T-helper 2 cell (primary cell): ENCODE data around the gene TTC16.
"Not testable (repeated sequence)": the region's sequence is repeated elsewhere in the genome, so short reads cannot be mapped to it uniquely, and the experiment has no call there.

Source experiments
- DNase-seq, 5 experiments: peaks; one replicate each; pipeline versions ENCODE4 v3.0.0 to v3.0.0-alpha.2; 2012 to 2022

TTC16 gene

DNA sequence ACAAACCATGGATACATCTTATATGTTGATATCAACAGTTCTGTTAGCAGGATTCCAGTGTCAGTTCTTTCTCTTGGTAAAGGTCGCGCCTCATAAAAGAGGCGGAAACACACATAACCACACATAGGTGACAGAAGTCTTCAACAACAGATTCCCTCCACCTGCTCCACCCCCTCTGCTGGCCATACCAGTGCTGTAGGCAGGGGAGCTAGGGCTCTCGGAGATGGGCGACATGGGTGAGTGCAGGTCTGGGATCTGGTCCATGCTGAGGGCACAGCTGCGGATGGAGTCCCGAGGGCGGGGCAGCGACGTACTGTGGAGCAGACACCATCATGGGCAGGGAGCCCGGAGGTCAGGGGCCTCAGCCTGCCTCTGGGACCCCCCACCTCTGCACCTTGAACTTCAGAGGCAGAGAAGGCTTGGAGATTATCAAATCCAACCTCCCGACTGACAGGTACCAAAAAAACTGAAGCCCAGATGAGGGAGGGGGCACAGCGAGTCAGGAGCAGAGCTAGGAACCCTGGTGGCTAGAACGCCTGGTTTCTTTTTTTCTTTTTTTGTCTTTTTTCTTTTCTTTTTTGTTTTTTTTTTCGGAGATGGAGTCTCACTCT, 31.2 kb downstream of the TTC16 start:
- peak in 1 of 5 experiments; percentile 52 for DNase-seq

DNA sequence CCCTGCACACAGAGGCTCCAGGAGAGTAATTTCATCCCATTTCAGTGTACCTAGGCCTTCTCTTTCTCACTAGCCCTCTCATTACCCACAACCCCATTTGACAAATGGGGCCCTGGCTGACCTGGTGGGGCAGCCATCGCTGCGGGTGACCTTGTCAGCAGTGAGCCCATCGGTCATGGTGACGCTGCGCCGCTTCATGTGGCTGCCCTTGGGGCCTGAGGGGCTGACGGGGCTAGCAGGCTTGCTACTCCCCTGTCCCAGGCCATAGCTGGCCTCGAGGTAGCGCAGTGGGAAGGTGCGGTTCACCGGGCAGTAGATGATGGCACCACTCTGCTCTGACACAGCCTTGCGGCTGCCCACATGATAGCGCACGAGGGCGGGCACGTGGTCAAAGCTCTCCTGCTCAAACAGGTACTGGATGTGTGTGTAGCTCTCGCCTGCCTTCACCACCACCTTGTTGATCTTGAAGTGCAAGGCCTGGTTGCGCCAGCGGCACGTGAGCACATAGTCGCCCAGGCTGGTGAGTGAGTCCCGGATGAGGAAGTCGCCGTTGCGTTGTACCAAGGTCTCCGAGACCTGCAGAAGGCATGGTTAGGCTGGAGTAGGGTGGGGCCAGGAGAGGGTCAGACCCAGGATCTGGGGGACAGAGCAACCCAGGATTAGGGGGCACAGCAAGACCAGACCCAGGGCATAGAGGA, 33.4 kb downstream of the TTC16 start:
- no peak for DNase-seq

GRCh38 chr9:127751269-127752054, 35.6 kb downstream of the TTC16 start:
- no peak for DNase-seq

- DNase-seq = no peak
Measured at GRCh38 chr9:127753148-127753547, 37.3 kb downstream of the TTC16 start.

GRCh38 chr9:127753622-127754021, 37.7 kb downstream of the TTC16 start:
- DNase-seq = no peak

DNA sequence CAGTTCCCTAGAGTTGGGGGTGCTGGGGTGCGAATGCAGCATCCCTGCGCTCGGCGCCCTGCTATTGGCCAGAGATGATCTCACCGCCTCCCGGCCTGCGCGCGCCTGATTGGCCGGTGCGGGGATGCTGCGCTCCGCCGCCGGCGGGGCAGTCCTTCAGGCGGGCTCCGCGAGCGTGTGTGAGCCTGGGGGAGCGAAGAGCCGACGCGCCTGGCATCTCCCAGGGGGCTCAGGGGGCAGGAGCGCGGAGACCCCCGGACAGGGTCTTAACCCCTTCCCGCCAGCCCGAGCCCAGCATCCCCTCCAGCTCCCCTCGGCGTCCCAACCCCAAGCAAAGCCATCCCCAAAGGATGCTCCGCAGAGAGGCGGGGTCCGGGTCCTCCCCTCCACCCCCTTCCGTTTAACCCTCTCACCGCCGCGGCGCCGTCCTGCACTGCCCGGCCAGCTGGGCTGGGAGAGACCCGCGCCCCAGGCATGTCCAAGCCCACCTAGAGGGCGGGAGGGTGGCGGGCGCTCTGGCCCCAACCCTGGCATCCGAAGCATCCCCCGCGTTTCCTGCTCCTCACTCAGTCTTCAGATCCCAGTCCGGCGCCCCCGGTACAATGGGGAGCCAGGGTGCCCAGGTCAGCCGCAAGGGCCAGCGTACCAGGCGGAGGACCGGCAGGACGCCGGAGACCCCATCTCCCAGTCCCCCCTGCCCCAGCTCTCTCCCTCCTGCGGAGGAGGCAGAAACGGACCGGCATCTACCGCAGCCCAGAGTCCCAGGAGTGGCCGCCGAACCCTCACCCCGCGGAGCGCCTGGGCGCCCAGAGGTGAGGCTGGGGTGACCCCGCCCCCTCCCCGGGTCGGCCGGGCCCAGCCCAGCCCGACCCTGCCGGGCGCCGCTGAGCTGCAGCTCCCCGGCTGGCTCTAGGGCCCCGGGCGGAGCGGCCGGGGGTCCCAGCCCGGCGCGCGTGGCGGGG, 38.5 kb downstream of the TTC16 start:
- DNase-seq = no peak

DNA sequence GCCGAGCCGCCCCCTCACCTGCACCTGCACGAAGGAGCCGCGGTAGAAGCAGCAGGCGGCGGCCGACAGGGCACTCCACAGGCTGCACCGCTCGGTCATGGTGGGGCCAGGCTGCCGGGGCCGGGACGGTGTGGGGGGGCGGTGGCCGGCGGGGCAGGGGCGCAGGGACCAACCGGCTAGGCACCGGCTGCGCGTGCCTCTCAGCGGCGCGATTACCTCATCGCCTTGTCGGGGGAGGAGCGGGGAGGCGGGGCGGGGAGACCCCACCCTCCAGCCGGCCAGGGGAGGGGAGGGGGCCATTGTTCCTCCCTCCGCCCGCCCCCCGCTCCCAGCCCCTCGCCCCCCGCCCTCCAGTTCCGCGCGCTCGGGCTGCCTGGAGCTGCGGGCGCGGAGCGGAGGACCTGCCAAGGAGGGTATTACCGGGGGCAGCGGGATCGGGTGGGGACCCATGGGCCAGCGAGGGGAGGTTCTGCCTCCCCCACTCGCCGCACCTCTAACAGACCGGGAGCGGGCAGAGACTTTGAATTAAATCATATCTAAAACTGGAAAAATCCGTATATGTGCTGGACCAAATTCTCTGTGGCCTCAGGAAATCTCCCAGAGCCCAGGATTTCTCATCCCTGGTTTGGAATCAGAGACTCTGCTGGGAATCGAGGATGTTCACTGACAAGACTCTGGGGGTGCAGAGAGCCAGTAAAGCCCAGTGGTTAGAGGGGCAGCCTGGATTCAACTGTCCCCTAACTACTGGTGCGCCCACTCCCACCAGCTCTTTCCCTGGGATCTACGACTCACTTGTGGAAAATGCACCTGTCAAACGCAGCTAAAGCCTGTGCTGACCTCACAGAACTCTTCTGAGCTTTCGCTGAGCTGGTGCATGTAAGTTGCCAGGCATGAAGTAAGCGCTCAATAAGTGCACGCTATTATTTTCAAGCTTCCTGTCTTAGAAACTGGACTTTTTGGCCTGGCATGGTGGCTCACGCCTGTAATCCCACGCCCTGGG, 39.5 kb downstream of the TTC16 start:
- no peak for DNase-seq

DNA sequence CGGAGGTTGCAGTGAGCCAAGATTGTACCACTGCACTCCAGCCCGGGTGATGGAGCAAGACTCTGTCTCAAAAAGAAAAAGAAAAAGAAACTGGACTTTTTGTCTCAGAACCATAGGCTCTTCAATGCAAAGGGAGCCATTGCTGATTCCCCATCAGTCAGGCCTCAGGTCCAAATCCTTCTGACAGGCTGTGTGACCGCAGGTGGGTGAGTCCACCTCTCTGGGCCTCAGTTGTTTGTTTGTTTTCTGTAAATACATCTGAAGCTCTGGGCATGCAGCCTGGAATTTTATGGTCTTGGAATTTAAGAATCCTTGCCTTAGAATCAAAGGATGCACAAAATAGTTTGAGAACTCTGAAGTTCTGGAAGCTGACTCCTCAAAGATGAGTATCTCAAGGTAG, 40.4 kb downstream of the TTC16 start:
- no peak for DNase-seq

- DNase-seq = not testable (repeated sequence)
Measured at GRCh38 chr9:127756776-127757175, 40.9 kb downstream of the TTC16 start.

DNA sequence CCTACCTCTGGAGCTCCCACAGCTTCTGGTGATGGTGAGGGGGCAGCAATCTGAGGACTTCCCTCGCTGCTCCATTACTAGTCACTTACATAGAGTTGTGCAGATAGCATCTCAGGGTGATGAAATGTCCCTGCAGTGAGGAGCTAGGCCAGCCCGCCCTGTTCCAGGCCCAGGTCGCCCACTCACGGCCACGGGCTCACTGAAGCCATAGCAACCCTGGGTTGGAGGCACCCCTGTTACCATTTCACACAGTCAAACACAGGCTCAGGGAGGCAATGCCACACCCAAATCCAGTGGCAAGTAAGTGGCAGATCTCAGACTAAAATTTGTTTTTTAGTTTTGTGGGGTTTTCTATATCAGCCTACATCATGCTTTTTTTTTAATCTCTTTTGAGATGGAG, 43.0 kb downstream of the TTC16 start:
- DNase-seq = no peak

GRCh38 chr9:127761061-127761460, 45.2 kb downstream of the TTC16 start:
- no peak for DNase-seq

GRCh38 chr9:127761491-127761956, 45.6 kb downstream of the TTC16 start:
- DNase-seq = no peak

GRCh38 chr9:127762111-127762676, 46.3 kb downstream of the TTC16 start:
- DNase-seq = no peak

DNA sequence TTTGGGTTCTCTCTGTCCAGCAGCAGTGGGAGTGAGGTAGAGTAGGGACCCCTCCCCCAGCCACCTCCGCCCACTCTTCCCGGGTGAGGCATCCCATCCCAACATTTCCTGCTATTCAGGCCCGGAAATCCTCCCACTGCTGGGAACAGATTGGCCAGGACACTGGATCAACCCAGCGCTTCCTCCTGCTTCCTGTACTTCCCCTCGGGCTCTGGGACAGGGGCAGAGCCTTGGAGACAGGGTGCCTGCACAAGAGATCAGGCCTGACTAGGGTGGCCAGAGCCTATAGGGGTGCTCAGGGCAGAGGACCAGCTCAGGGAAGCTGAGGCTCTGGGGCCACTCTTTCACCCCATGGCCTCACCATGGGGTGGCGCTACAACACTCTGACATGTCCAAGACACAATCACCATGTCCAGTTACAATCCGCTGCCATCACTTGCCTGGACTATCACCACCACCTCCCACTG, 48.1 kb downstream of the TTC16 start:
- peak in 1 of 5 experiments; percentile 26 for DNase-seq

- DNase-seq = no peak
Measured at GRCh38 chr9:127765418-127765817, 49.5 kb downstream of the TTC16 start.

- DNase-seq = peak in 1 of 5 experiments; percentile 63
Measured at GRCh38 chr9:127767410-127767809, 51.5 kb downstream of the TTC16 start.

DNA sequence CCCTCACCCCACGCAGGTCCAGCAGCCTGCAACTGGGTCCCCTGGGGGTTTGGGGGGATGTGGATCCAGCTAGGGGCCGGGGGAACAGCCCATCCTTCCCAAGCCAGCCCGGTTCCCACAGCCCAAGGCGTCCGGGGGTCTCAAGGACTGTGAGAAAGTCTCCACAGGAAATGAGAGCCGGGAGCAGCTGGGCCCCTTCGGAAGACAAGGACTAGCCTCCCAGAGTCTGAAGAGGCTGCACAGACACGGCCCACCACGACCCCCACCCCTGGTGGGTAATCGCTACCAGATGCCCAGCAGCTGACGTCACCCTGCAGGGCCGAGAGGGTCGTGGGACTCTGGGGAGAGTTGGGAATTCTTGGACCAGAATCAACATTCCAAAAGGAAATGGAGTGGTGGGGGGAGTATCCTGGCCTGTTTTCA, 52.0 kb downstream of the TTC16 start:
- no peak for DNase-seq

GRCh38 chr9:127768698-127769097, 52.8 kb downstream of the TTC16 start:
- no peak for DNase-seq

DNA sequence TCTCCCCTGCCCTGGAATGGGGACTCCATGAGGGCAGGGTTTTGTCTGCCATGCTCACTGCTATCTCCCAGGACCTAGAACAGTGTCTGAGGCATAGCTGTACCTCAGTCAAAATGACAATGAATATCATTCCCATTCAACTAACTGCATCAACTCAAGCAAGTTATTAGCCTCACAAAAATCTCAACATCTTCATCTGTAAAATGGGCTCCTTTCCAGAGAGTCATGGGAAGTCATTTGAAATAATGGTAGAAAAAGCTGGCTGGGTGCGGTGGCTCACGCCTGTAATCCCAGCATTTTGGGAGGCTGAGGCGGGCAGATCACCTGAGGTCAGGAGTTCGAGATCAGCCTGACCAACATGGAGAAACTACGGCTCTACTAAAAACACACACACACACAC, 53.2 kb downstream of the TTC16 start:
- DNase-seq = no peak

DNA sequence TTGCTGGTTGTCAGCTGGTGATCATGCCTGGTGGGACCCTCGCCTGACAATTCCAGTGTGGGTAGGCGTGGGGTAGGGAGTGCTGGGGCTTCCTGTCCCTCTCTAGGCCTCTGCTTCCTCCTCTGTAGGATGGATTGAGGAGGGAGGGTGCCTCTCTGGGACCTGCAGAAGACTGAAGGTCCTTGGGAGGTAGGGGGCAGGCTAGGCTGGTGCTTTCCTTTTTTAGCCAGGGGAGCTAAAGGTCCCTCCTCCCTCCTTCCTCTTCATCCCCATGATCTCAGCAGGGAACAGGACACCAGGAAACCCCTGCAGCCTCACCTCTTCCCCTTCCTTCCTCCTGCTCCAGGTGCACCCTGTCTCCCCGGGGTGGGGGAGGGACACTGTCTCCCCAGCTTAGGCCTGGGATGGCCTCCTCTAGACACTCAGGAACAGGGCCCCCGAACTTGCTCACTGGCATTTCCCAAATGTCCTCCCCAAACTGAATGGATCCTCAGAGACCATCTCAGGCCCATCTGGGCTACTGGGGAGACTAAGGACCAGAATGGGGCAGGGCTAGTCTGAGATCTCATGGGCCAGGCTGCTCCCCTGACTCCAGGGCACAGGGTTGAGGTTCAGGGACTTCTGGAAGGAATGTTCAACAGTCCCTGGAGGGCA, 54.2 kb downstream of the TTC16 start:
- DNase-seq = no peak
